Panc1 (cell line): ENCODE measurements around the gene DDA1. TPM values are rescaled to one million over a fixed set of nuclear protein-coding genes. Genes with fewer than 3 reads are reported as not detected.

Experiments
- ATAC-seq: fragments of 200-7000 bp; cut with Tn5 transposase; 2 replicates; pipeline ENCODE4 v1.9.1; 2020; ENCODE audit warnings: mild to moderate bottlenecking, moderate library complexity
- BruUV-seq: library from RNA; stranded (reverse); fragments of 400-500 nt; replicated peaks from 2 replicates; lab custom pipeline; 2021; lab: Mats Ljungman, UMichigan
- CTCF ChIA-PET: fragments of 300-600 bp; sonication (Branson Sonifier 250); formaldehyde crosslinking; loops from one replicate; lab custom pipeline; 2022; ENCODE audit warnings: antibody characterized with exemption; lab: Charles Lee
- POLR2A ChIA-PET: fragments of 300-600 bp; sonication (Branson Sonifier 250); formaldehyde crosslinking; loops from one replicate; lab custom pipeline; 2022; ENCODE audit warnings: antibody characterized with exemption; lab: Charles Lee
- DNase-seq: peaks from one replicate; pipeline ENCODE4 v3.0.0-alpha.2; 2010; ENCODE audit warnings: low read depth, low spot score
- H3K27ac ChIP-seq: 2 replicates; pipeline ENCODE4 v1.5.1; 2011; ENCODE audit warnings: mild to moderate bottlenecking, low read length, inconsistent platforms
- H3K27me3 ChIP-seq: fragments of 200-500 bp; sonication (Bioruptor generic); 2 replicates; pipeline ENCODE4 v1.6.0; 2014; ENCODE audit warnings: low read length, inconsistent platforms; ENCODE audit not compliant: control insufficient read depth, insufficient read depth
- H3K36me3 ChIP-seq: fragments of 200-500 bp; sonication (Bioruptor generic); 2 replicates; pipeline ENCODE4 v1.5.1; 2014; ENCODE audit warnings: inconsistent platforms, mild to moderate bottlenecking, low read length, moderate library complexity; ENCODE audit not compliant: control insufficient read depth, insufficient read depth
- H3K4me1 ChIP-seq: 2 replicates; pipeline ENCODE4 v1.5.1; 2011; ENCODE audit warnings: inconsistent platforms, mild to moderate bottlenecking, low read length, moderate library complexity; ENCODE audit not compliant: control insufficient read depth, insufficient read depth
- H3K4me3 ChIP-seq, 2 experiments: 2 replicates each; pipeline ENCODE4 v1.5.1; 2011 to 2012; ENCODE audit warnings: low read depth in 2 of 2, low read length in 2 of 2, mild to moderate bottlenecking in 2 of 2, inconsistent platforms in 1 of 2, moderate library complexity in 1 of 2
- H3K9me3 ChIP-seq: fragments of 200-500 bp; sonication (Bioruptor generic); 2 replicates; pipeline ENCODE4 v1.5.1; 2014; ENCODE audit warnings: low read depth, mild to moderate bottlenecking, inconsistent platforms, low read length, moderate library complexity; ENCODE audit not compliant: control insufficient read depth, insufficient read depth
- POLR2AphosphoS5 ChIP-seq: IDR thresholded peaks from 2 replicates; pipeline ENCODE4 v1.6.1; 2012; ENCODE audit warnings: mild to moderate bottlenecking, low read depth, low read length, moderate library complexity
- SIN3A ChIP-seq: IDR thresholded peaks from 2 replicates; pipeline ENCODE4 v1.6.1; 2012; ENCODE audit warnings: low read depth, mild to moderate bottlenecking, low read length, moderate library complexity, borderline replicate concordance; ENCODE audit not compliant: insufficient read depth
- TCF7L2 ChIP-seq: IDR thresholded peaks from 2 replicates; pipeline ENCODE4 v1.6.1; 2011; ENCODE audit warnings: mild to moderate bottlenecking, low read depth, low read length, inconsistent platforms
- in situ Hi-C: cut with HindIII; loops from 2 replicates; pipeline ENCODE4 v1.10.0; 2016; ENCODE audit warnings: low sequenced_read_pairs, low pct_unique_long_range_greater_than_20kb
- intact Hi-C: fragments of 100-400 bp; cut with micrococcal nuclease; formaldehyde crosslinking; loops from one replicate; pipeline ENCODE4 v1.10.0; 2022; ENCODE audit not compliant: unreplicated experiment
- total RNA-seq: library from RNA; stranded (reverse); gene quantifications from one replicate; pipeline ENCODE4 v1.2.1, GENCODE V29; 2021; ENCODE audit not compliant: unreplicated experiment
- TF ChIP-seq, protein P1 (sequence below), 2 experiments: IDR thresholded peaks; 2 replicates each; pipeline ENCODE4 v1.6.1; 2011 to 2012; ENCODE audit warnings: low read depth in 2 of 2, control low read depth in 1 of 2, low read length in 1 of 2, mild to moderate bottlenecking in 1 of 2, moderate library complexity in 1 of 2; ENCODE audit not compliant: insufficient read depth in 1 of 2
- TF ChIP-seq, protein P2 (sequence below): fragments of 450-650 bp; IDR thresholded peaks from 2 replicates; pipeline ENCODE4 v1.5.1; 2017; ENCODE audit warnings: mild to moderate bottlenecking

Gene DDA1
- total RNA-seq, 1 experiment from 2014 or later: 56.0 TPM

DNA sequence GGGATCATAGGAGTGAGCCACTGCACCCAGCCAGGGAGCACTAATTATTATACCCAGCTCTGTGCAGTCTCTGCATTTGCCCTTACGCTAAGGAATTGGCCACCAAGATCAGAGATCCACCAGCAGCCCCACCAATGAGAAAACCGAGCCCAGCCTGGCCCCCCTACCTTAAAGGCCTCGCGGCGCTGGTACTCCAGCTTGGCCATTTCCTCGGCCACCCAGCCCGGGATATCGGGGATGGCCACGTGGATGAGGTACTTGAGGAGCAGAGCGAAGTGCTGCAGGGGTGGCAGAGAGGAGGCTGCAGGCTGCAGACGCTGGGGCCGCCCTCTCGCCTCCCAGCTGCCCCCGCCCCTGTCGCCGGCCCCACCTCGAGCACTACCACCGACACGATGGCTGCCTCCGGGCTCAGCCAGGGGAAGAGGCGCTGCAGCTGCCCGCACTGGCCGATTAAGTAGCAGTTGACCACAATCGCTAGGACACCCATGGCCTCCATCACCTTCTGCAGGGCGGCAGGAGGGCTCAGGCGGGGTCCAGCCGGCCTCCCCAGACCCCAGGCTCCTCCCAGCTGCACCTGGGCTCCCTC is 17.8 kb downstream of the DDA1 start:
- BruUV-seq: no TSS peak
- Histone ChIP-seq H3K4me1 (no peaks in the 10 kb centered on the region), H3K36me3 (no peaks in the 10 kb centered on the region; the same call in 1 of the 2 replicates), H3K4me3 (no peak overlapping the region), H3K27me3 (no peaks in the 10 kb centered on the region), H3K9me3 (no peaks in the 10 kb centered on the region), H3K27ac (no peak overlapping the region)
- no peak for TF ChIP-seq POLR2AphosphoS5
- POLR2A ChIA-PET: no interaction called here
- ATAC-seq: no peak
- intact Hi-C loops (no loop called here), in situ Hi-C loops (no loop called here)
- CTCF ChIA-PET: no interaction called here
- no peak for DNase-seq

- BruUV-seq: no TSS peak
- no peak for DNase-seq
- Histone ChIP-seq H3K36me3 (no peaks in the 10 kb centered on the region; the same call in 1 of the 2 replicates), H3K27me3 (no peaks in the 10 kb centered on the region), H3K4me3 (no peak overlapping the region), H3K4me1 (no peaks in the 10 kb centered on the region), H3K9me3 (no peaks in the 10 kb centered on the region), H3K27ac (no peak overlapping the region)
- TF ChIP-seq, protein P1, sequence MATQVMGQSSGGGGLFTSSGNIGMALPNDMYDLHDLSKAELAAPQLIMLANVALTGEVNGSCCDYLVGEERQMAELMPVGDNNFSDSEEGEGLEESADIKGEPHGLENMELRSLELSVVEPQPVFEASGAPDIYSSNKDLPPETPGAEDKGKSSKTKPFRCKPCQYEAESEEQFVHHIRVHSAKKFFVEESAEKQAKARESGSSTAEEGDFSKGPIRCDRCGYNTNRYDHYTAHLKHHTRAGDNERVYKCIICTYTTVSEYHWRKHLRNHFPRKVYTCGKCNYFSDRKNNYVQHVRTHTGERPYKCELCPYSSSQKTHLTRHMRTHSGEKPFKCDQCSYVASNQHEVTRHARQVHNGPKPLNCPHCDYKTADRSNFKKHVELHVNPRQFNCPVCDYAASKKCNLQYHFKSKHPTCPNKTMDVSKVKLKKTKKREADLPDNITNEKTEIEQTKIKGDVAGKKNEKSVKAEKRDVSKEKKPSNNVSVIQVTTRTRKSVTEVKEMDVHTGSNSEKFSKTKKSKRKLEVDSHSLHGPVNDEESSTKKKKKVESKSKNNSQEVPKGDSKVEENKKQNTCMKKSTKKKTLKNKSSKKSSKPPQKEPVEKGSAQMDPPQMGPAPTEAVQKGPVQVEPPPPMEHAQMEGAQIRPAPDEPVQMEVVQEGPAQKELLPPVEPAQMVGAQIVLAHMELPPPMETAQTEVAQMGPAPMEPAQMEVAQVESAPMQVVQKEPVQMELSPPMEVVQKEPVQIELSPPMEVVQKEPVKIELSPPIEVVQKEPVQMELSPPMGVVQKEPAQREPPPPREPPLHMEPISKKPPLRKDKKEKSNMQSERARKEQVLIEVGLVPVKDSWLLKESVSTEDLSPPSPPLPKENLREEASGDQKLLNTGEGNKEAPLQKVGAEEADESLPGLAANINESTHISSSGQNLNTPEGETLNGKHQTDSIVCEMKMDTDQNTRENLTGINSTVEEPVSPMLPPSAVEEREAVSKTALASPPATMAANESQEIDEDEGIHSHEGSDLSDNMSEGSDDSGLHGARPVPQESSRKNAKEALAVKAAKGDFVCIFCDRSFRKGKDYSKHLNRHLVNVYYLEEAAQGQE (IDR thresholded peaks at IDR 0.05; ENCODE audit: insufficient read depth in 1 of 2, low read depth in 2 of 2, low read length in 1 of 2): no peak
- TF ChIP-seq SIN3A (no peak), TCF7L2 (no peak), POLR2AphosphoS5 (no peak)
- TF ChIP-seq, protein P2, sequence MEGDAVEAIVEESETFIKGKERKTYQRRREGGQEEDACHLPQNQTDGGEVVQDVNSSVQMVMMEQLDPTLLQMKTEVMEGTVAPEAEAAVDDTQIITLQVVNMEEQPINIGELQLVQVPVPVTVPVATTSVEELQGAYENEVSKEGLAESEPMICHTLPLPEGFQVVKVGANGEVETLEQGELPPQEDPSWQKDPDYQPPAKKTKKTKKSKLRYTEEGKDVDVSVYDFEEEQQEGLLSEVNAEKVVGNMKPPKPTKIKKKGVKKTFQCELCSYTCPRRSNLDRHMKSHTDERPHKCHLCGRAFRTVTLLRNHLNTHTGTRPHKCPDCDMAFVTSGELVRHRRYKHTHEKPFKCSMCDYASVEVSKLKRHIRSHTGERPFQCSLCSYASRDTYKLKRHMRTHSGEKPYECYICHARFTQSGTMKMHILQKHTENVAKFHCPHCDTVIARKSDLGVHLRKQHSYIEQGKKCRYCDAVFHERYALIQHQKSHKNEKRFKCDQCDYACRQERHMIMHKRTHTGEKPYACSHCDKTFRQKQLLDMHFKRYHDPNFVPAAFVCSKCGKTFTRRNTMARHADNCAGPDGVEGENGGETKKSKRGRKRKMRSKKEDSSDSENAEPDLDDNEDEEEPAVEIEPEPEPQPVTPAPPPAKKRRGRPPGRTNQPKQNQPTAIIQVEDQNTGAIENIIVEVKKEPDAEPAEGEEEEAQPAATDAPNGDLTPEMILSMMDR: no peak
- CTCF ChIA-PET: no interaction called here
- in situ Hi-C loops (no loop called here), intact Hi-C loops (no loop called here)
- peak; percentile 38; the same call in 1 of the 2 replicates for ATAC-seq
- POLR2A ChIA-PET: no interaction called here
Observed at GRCh38 chr19:17327654-17328516, 18.5 kb downstream of the DDA1 start.
